Kidney epithelial cell (primary cell): ENCODE results near the gene FUT6. TPM values are rescaled to one million over a fixed set of nuclear protein-coding genes. Genes with fewer than 3 reads are reported as not detected.

ENCODE experiments used
- DNase-seq: peaks from one replicate; pipeline ENCODE4 v3.0.0-alpha.2; 2010; ENCODE audit warnings: low read depth
- H3K27me3 ChIP-seq: 2 replicates; pipeline ENCODE4 v1.6.0; 2011; ENCODE audit warnings: low read length; ENCODE audit not compliant: control insufficient read depth, insufficient read depth
- H3K36me3 ChIP-seq: 2 replicates; pipeline ENCODE4 v1.5.1; 2011; ENCODE audit warnings: low read length; ENCODE audit not compliant: control insufficient read depth, insufficient read depth
- H3K4me3 ChIP-seq: 2 replicates; pipeline ENCODE4 v1.5.1; 2011; ENCODE audit warnings: low read depth, mild to moderate bottlenecking, control low read depth, low read length
- CTCF ChIP-seq: IDR thresholded peaks from 2 replicates; pipeline ENCODE4 v1.5.1; 2011; ENCODE audit warnings: mild to moderate bottlenecking, moderate library complexity, low read length, control low read depth, inconsistent platforms; ENCODE audit not compliant: insufficient read depth, poor library complexity, severe bottlenecking
- total RNA-seq: library from RNA; depleted of rRNA; stranded (reverse); fragments of >200 nt; gene quantifications from 2 replicates; pipeline ENCODE4 v1.2.3, GENCODE V29; 2015

FUT6 gene
- total RNA-seq, 1 donor from 2014 or later: 0.84 TPM

GRCh38 chr19:5803441-5803751 is 36.1 kb downstream of the FUT6 start:
- no peak for TF ChIP-seq CTCF

GRCh38 chr19:5801796-5802619 is 37.5 kb downstream of the FUT6 start:
- H3K27me3 ChIP-seq: peaks cover 33% of the 10 kb centered on the region
- TF ChIP-seq CTCF: no peak
- no peaks in the 10 kb centered on the region for H3K36me3 ChIP-seq
- no peak for DNase-seq
- no peak overlapping the region for H3K4me3 ChIP-seq

More at GRCh38 chr19:5803441-5803751, 36.1 kb downstream of the FUT6 start:
- H3K4me3 ChIP-seq: no peak overlapping the region
- H3K27me3 ChIP-seq: peaks cover 35% of the 10 kb centered on the region
- DNase-seq: no peak
- no peaks in the 10 kb centered on the region for H3K36me3 ChIP-seq

GRCh38 chr19:5800361-5801270 is 38.9 kb downstream of the FUT6 start:
- Histone ChIP-seq H3K4me3 (no peak overlapping the region), H3K36me3 (no peaks in the 10 kb centered on the region), H3K27me3 (peaks cover 24% of the 10 kb centered on the region)
- no peak for DNase-seq
- TF ChIP-seq CTCF: no peak

- no peaks in the 10 kb centered on the region for H3K36me3 ChIP-seq
- DNase-seq: no peak
- no peak for TF ChIP-seq CTCF
- no peak overlapping the region for H3K4me3 ChIP-seq
- peaks cover 18% of the 10 kb centered on the region for H3K27me3 ChIP-seq
Observed at GRCh38 chr19:5799247-5800241, 40.0 kb downstream of the FUT6 start.

- TF ChIP-seq CTCF: no peak
- Histone ChIP-seq H3K4me3 (no peak overlapping the region), H3K27me3 (peaks cover 10% of the 10 kb centered on the region), H3K36me3 (no peaks in the 10 kb centered on the region)
- DNase-seq: no peak
Observed at GRCh38 chr19:5798244-5798643, 41.3 kb downstream of the FUT6 start.
